OCI-LY3 (cell line): ENCODE results near the gene SHD.

Experiments used
- CTCF ChIP-seq: fragments of 200-600, 300-600 bp; sonication (generic); IDR thresholded peaks from 2 replicates; pipeline ENCODE4 v1.5.1; 2014; ENCODE audit warnings: antibody characterized with exemption, low read length, low read depth
- EZH2phosphoT487 ChIP-seq: fragments of 200-600 bp; shearing (Covaris generic); IDR thresholded peaks from 2 replicates; pipeline ENCODE4 v1.6.1; 2018; ENCODE audit warnings: antibody characterized with exemption, mixed run types, low read depth

- TF ChIP-seq CTCF, result no peak
- no peak for TF ChIP-seq EZH2phosphoT487
Measured at GRCh38 chr19:4334929-4335570, 56.0 kb downstream of the SHD start.
